Astrocyte of the cerebellum (primary cell): ENCODE measurements around the gene SLIT3.

ENCODE experiments used
- DNase-seq: peaks from one replicate; pipeline ENCODE4 v3.0.0-alpha.2; 2011; ENCODE audit warnings: low read depth
- H3K4me3 ChIP-seq: 2 replicates; pipeline ENCODE4 v1.5.1; 2011; ENCODE audit warnings: mild to moderate bottlenecking, low read depth, low read length, moderate library complexity
- CTCF ChIP-seq: IDR thresholded peaks from 2 replicates; pipeline ENCODE4 v1.5.1; 2012; ENCODE audit warnings: low read length, low read depth, moderate library complexity, mild to moderate bottlenecking; ENCODE audit errors: missing control alignments
- in situ Hi-C: cut with HindIII; loops from 2 replicates; pipeline ENCODE4 v1.10.0; 2017; ENCODE audit warnings: low sequenced_read_pairs

SLIT3 gene

GRCh38 chr5:168693297-168693696 lies 607.6 kb downstream of the SLIT3 start:
- no peak for DNase-seq

DNA sequence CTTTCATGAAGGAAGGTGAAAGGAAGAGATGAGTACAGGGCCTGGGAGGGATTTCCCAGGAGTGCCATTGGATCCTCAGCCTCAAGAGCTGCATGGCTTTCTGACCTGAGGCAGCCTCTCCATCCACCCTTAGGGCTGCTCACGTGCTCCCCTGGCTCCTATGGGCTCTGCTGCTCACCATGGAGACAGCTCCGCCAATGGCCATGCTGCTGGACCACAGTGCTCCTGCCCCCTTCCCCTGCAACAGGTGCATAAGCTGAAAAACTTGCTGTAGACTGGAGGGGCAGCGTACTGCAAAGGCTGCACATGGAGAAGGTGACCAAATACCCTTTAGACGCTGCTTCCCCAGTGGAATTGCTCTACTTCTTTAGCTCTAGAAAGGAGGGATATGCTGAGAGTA lies 609.0 kb downstream of the SLIT3 start:
- no peak for DNase-seq
- in situ Hi-C loops = loop anchor here (25.0 kb wide), 1 partner anchor 845 kb away; no protein-coding TSS in a partner anchor
- no peak overlapping the region for H3K4me3 ChIP-seq
- TF ChIP-seq CTCF = no peak

More at GRCh38 chr5:168693297-168693696, 607.6 kb downstream of the SLIT3 start:
- H3K4me3 ChIP-seq = no peak overlapping the region
- in situ Hi-C loops = loop anchor here (25.0 kb wide), 1 partner anchor 844 kb away; no protein-coding TSS in a partner anchor
- TF ChIP-seq CTCF = no peak

GRCh38 chr5:168689260-168689659 lies 611.7 kb downstream of the SLIT3 start:
- no peak for DNase-seq
- H3K4me3 ChIP-seq = no peak overlapping the region
- in situ Hi-C loops = loop anchor here (25.0 kb wide), 1 partner anchor 848 kb away; no protein-coding TSS in a partner anchor
- TF ChIP-seq CTCF = no peak

DNA sequence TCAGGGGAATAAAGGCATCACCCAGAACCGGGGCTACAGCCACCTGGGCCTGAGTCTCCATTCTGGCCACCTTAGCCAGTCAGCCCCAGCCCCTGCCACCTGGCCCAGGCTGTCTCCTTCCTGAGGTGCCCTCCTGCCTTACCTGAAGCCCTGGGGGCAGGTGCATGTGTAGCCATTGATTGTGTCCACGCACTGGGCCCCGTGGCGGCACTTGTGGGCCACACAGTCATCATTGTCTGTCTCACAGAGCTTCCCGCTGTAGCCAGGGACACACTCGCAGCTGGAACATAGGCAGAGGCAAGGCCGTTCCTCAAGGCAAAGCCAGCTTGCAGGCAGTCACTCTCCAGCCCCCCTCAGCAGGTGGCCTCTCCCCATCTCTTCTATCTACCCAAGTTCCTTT lies 614.1 kb downstream of the SLIT3 start:
- H3K4me3 ChIP-seq = no peak overlapping the region
- DNase-seq = no peak
- in situ Hi-C loops = loop anchor here (25.0 kb wide), 1 partner anchor 850 kb away; no protein-coding TSS in a partner anchor
- TF ChIP-seq CTCF = no peak

DNA sequence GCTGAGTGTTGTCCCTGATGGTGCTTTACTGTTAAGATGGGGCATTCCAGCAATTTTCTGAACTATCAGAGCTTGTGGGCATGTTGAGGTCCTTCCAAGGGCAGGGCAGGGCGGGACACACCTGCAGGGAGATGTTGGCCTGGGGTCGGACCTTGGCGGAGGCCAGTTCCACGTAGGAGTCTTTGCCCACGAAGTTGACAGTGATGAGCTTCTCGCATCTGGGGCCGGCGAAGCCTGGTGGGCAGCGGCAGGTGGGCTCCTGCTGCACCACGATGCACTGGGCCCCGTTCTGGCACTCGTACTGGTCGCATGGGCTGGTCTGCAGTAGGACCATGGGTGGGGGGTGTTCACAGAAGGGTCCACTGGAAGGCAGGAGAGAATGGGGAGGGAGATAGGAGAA lies 615.4 kb downstream of the SLIT3 start:
- TF ChIP-seq CTCF = no peak
- DNase-seq = no peak
- in situ Hi-C loops = loop anchor here (25.0 kb wide), 1 partner anchor 852 kb away; no protein-coding TSS in a partner anchor
- no peak overlapping the region for H3K4me3 ChIP-seq

DNA sequence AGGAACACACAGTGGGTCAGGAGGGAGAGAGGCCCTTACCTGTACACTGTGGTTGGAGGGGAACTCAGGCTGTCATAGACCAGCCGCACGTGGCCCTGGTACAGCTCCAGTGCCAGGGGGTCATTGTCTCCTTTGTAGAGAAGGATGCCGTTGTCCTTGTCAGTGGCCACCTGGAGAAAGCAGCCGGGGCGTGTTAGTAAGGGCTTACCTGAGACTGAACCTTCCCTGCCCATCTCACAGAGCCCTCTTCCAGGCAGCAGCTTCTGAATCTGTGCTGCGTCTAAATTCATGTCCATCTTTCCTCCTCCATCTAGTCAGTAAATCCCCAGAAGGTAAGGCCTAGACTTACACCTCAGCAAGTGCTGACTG lies 617.0 kb downstream of the SLIT3 start:
- H3K4me3 ChIP-seq = no peak overlapping the region
- DNase-seq = no peak
- no peak for TF ChIP-seq CTCF
- in situ Hi-C loops = loop anchor here (25.0 kb wide), 1 partner anchor 853 kb away; no protein-coding TSS in a partner anchor
